A549 (cell line): ENCODE measurements around the gene CDKN1A. TPM values are rescaled to one million over a fixed set of nuclear protein-coding genes. Genes with fewer than 3 reads are reported as not detected.

Experiments used
- ATAC-seq, 2 experiments: fragments of 200-7000 bp in 1 of 2; fragments of >200 bp in 1 of 2; cut with Nextera tagmentation in 1 of 2; cut with Tn5 transposase in 1 of 2; 3 replicates each; pipeline versions ENCODE4 v1.8.0 to v1.9.1; 2018 to 2020; ENCODE audit warnings: mild to moderate bottlenecking in 1 of 2, moderate library complexity in 1 of 2
- CTCF ChIA-PET: fragments of 300-600 bp; sonication (Branson Sonifier 250); formaldehyde crosslinking; extraction: SDS; loops from one replicate; lab custom pipeline; 2021; ENCODE audit warnings: antibody characterized with exemption, inconsistent platforms; lab: Yijun Ruan, JAX
- POLR2A ChIA-PET: fragments of 350-600 bp; formaldehyde crosslinking; extraction: SDS; loops from one replicate; lab custom pipeline; 2021; ENCODE audit warnings: antibody characterized with exemption, inconsistent platforms; lab: Yijun Ruan, JAX
- DNase-seq, 2 experiments: peaks; one replicate each; pipeline versions ENCODE4 v3.0.0 to v3.0.0-alpha.2; 2011 to 2016; ENCODE audit warnings: low read depth in 1 of 2, low spot score in 1 of 2
- FAIRE-seq: peaks from 2 replicates; lab custom pipeline; 2011; peaks lifted over from hg19 to GRCh38; lab: Jason Lieb, UNC
- H3K27ac ChIP-seq, 2 experiments: fragments of >200 bp; sonication (Bioruptor Twin); formaldehyde crosslinking; 3 replicates each; pipeline ENCODE4 v1.5.1; 2016 to 2017
- H3K4me1 ChIP-seq: fragments of >200 bp; sonication (Bioruptor Twin); formaldehyde crosslinking; 3 replicates; pipeline ENCODE4 v1.6.1; 2016
- H3K4me2 ChIP-seq: fragments of >200 bp; sonication (Bioruptor Twin); formaldehyde crosslinking; 3 replicates; pipeline ENCODE4 v1.6.1; 2016
- H3K4me3 ChIP-seq: fragments of >200 bp; sonication (Bioruptor Twin); formaldehyde crosslinking; 3 replicates; pipeline ENCODE4 v1.5.1; 2016
- H3K9me3 ChIP-seq: fragments of >200 bp; sonication (Bioruptor Twin); formaldehyde crosslinking; 3 replicates; pipeline ENCODE4 v1.6.1; 2016
- CBX8 ChIP-seq: fragments of 200-600 bp; sonication (generic); IDR thresholded peaks from 2 replicates; pipeline ENCODE4 v1.6.1; 2016
- CEBPB ChIP-seq, 2 experiments: fragments of >200 bp in 1 of 2; sonication (Bioruptor Twin) in 1 of 2; formaldehyde crosslinking in 1 of 2; IDR thresholded peaks; 2 replicates each; pipeline ENCODE4 v1.6.1; 2012 to 2016
- CHD2 ChIP-seq: fragments of 150-350 bp; IDR thresholded peaks from 2 replicates; pipeline ENCODE4 v1.6.1; 2014; ENCODE audit warnings: low read length; ENCODE audit not compliant: partially characterized antibody
- CHD4 ChIP-seq: fragments of 200-600 bp; sonication (generic); IDR thresholded peaks from 2 replicates; pipeline ENCODE4 v1.6.1; 2016; ENCODE audit warnings: antibody characterized with exemption, mild to moderate bottlenecking, borderline replicate concordance
- EHF ChIP-seq: fragments of 250-450 bp; sonication (Bioruptor Pico); IDR thresholded peaks from 2 replicates; pipeline ENCODE4 v1.5.0; 2020; ENCODE audit warnings: mild to moderate bottlenecking
- EHMT2 ChIP-seq: fragments of 200-600 bp; sonication (generic); IDR thresholded peaks from 2 replicates; pipeline ENCODE4 v1.6.1; 2016; ENCODE audit warnings: antibody characterized with exemption, low read depth, mild to moderate bottlenecking, moderate library complexity
- EP300 ChIP-seq, 2 experiments: fragments of >200 bp; sonication (Bioruptor Twin); formaldehyde crosslinking; IDR thresholded peaks; 2 replicates in 1 of 2; 3 replicates in 1 of 2; pipeline ENCODE4 v1.6.1; 2016 to 2017
- FOSL2 ChIP-seq, 2 experiments: fragments of 450-650 bp in 1 of 2; fragments of >200 bp in 1 of 2; sonication (Bioruptor Twin) in 1 of 2; formaldehyde crosslinking; IDR thresholded peaks; 2 replicates each; pipeline versions ENCODE4 v1.5.0 to v1.6.1; 2016 to 2020; ENCODE audit warnings: mild to moderate bottlenecking in 1 of 2, moderate library complexity in 1 of 2
- GATA3 ChIP-seq: IDR thresholded peaks from 2 replicates; pipeline ENCODE4 v1.6.1; 2012; ENCODE audit warnings: borderline replicate concordance
- HEYL ChIP-seq: fragments of 250-450 bp; sonication (Bioruptor Pico); IDR thresholded peaks from 2 replicates; pipeline ENCODE4 v1.8.0; 2021; ENCODE audit warnings: mild to moderate bottlenecking, moderate library complexity
- MAFK ChIP-seq: fragments of 450-650 bp; IDR thresholded peaks from 2 replicates; pipeline ENCODE4 v1.6.1; 2014; ENCODE audit not compliant: partially characterized antibody
- SREBF2 ChIP-seq: fragments of 450-650 bp; IDR thresholded peaks from 2 replicates; pipeline ENCODE4 v1.6.1; 2014; ENCODE audit warnings: mild to moderate bottlenecking, moderate library complexity
- TFCP2L1 ChIP-seq: fragments of 250-450 bp; sonication (Bioruptor Pico); IDR thresholded peaks from 2 replicates; pipeline ENCODE4 v1.5.0; 2021; ENCODE audit warnings: mild to moderate bottlenecking
- WGBS: methylation state at CpG from one replicate; pipeline ENCODE4 v1.1.6; 2017; ENCODE audit errors: missing lambda C conversion rate; 5-methylcytosine and 5-hydroxymethylcytosine counted together
- polyA plus RNA-seq, 4 experiments: library from polyadenylated mRNA; depleted of rRNA in 3 of 4; stranded (reverse); fragments of >200 nt; fragmentation: RNase III in 1 of 4; extraction: RNeasy Plus Mini Kit Qiagen cat#74134 plus additional on column Dnase treatment in 1 of 4; gene quantifications; 2 replicates in 3 of 4; 3 replicates in 1 of 4; pipeline ENCODE4 v1.2.3, GENCODE V29; 2011 to 2017
- TF ChIP-seq, protein P1 (sequence below): IDR thresholded peaks from 2 replicates; pipeline ENCODE4 v1.6.1; 2012; ENCODE audit warnings: low read depth, borderline replicate concordance
- TF ChIP-seq, protein P2 (sequence below): fragments of 200-600 bp; sonication (generic); IDR thresholded peaks from 2 replicates; pipeline ENCODE4 v1.6.1; 2016; ENCODE audit warnings: antibody characterized with exemption, mild to moderate bottlenecking, moderate library complexity
- TF ChIP-seq, protein P3 (sequence below): fragments of 250-450 bp; sonication (Bioruptor Pico); IDR thresholded peaks from 2 replicates; pipeline ENCODE4 v1.5.0; 2020; ENCODE audit warnings: low read depth, mild to moderate bottlenecking, moderate library complexity
- TF ChIP-seq, protein P4 (sequence below): fragments of >200 bp; sonication (Bioruptor Twin); formaldehyde crosslinking; IDR thresholded peaks from 2 replicates; pipeline ENCODE4 v1.6.1; 2016
- TF ChIP-seq, protein P5 (sequence below): IDR thresholded peaks from 2 replicates; pipeline ENCODE4 v1.6.1; 2012
- TF ChIP-seq, protein P6 (sequence below): fragments of 150-350 bp; IDR thresholded peaks from 2 replicates; pipeline ENCODE4 v1.6.1; 2014; ENCODE audit warnings: low read depth, mild to moderate bottlenecking, low read length

CDKN1A gene
- polyA plus RNA-seq, 2 of the 4 experiments (the other 2 are of a cell fraction) = 130 to 183 TPM

DNA sequence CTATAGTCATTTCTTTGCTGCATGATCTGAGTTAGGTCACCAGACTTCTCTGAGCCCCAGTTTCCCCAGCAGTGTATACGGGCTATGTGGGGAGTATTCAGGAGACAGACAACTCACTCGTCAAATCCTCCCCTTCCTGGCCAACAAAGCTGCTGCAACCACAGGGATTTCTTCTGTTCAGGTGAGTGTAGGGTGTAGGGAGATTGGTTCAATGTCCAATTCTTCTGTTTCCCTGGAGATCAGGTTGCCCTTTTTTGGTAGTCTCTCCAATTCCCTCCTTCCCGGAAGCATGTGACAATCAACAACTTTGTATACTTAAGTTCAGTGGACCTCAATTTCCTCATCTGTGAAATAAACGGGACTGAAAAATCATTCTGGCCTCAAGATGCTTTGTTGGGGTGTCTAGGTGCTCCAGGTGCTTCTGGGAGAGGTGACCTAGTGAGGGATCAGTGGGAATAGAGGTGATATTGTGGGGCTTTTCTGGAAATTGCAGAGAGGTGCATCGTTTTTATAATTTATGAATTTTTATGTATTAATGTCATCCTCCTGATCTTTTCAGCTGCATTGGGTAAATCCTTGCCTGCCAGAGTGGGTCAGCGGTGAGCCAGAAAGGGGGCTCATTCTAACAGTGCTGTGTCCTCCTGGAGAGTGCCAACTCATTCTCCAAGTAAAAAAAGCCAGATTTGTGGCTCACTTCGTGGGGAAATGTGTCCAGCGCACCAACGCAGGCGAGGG, 594 bp upstream of the CDKN1A start:
- FAIRE-seq (no peak), DNase-seq (no peak), ATAC-seq (peak in 1 of 2 experiments; percentile 6; a peak in 1 of 6 replicates)
- ChIA-PET CTCF (interaction anchor here (0.9 to 13.6 kb wide), 6 partner anchors 18 to 61 kb away, joined by 3 to 123 read pairs (median 4); no protein-coding TSS in a partner anchor), POLR2A (interaction anchor here (0.6 to 2.9 kb wide), 15 partner anchors 10 to 255 kb away, joined by 3 to 35 read pairs (median 4); no protein-coding TSS in a partner anchor)
- no peaks in the 10 kb centered on the region for H3K9me3 ChIP-seq
- H3K4me2 ChIP-seq = peak overlapping the region; percentile 93
- WGBS = 24% methylated on average over 10 of the region's 10 CpGs
- TF ChIP-seq MAFK (peak; percentile 11), CBX8 (no peak)
- H3K4me3 ChIP-seq = peak overlapping the region; percentile 29; the same call in 2 of the 3 replicates
- peaks cover 43% of the 10 kb centered on the region for H3K4me1 ChIP-seq
- peak overlapping the region; percentile 78 to 94 for H3K27ac ChIP-seq

DNA sequence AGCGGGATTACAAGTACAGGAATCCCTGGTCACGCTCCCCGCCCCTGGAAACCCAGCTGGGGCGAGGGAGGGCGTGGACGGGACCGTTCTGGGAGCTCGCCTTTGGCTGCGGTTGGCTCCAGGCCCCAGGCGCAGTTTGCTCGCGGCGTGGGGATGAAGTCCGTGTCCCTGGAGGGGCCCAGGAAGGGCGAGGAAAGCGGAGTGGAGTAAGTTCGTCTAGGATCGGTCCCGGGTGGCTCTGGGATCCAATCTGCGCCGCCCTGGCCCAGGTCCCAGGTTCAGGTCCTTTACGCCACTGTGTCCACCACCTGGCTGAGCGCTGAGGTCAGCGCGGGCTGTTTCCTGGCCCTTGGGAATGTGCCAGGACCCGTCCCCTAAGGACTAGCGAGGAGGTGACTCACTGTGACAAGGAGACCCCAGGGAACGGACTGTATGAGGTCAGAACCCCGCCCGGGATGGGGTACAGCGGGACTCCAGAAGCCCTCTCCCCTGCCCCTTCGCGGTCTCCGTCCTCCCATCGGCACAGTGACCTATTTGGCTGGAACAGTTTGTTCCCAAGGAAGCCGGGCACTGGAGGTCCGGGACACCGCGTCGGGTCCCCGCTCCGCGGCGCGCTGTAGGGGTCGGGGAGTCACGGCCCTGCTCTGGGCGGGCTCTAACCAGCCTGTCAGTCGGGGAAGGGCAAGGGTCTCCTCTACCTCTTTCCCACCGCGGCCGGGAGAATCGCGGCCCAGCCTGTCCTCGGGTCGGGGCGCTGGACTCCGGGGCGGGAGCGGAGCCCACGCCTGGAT, 724 bp downstream of the CDKN1A start:
- CTCF ChIA-PET = interaction anchor here (0.7 to 13.6 kb wide), 13 partner anchors 16 to 188 kb away, joined by 3 to 123 read pairs (median 4); no protein-coding TSS in a partner anchor
- Histone ChIP-seq H3K4me1 (peaks cover 54% of the 10 kb centered on the region), H3K27ac (peak overlapping the region; percentile 86 to 94), H3K4me3 (peak overlapping the region; percentile 86), H3K9me3 (no peaks in the 10 kb centered on the region), H3K4me2 (peak overlapping the region; percentile 81)
- DNase-seq (peak in 1 of 2 experiments; percentile 55), ATAC-seq (peak; percentile 41 to 57), FAIRE-seq (no peak)
- TF ChIP-seq, protein P1, sequence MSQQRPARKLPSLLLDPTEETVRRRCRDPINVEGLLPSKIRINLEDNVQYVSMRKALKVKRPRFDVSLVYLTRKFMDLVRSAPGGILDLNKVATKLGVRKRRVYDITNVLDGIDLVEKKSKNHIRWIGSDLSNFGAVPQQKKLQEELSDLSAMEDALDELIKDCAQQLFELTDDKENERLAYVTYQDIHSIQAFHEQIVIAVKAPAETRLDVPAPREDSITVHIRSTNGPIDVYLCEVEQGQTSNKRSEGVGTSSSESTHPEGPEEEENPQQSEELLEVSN = 0 out of 2 replicates have a peak, but pooled peaks have one; percentile 9
- TF ChIP-seq FOSL2 (IDR thresholded peaks at IDR 0.05) (no peak), FOSL2 (CRISPR knock-in tag; IDR thresholded peaks at IDR 0.05) (peak; percentile 39), EHF (no peak), TFCP2L1 (CRISPR knock-in tag) (no peak), EHMT2 (no peak), SREBF2 (no peak), CHD2 (no peak), CHD4 (no peak), CEBPB (IDR thresholded peaks at IDR 0.05) (no peak), HEYL (CRISPR knock-in tag) (no peak), GATA3 (no peak), EP300 (IDR thresholded peaks at IDR 0.05) (no peak)
- TF ChIP-seq, protein P2, sequence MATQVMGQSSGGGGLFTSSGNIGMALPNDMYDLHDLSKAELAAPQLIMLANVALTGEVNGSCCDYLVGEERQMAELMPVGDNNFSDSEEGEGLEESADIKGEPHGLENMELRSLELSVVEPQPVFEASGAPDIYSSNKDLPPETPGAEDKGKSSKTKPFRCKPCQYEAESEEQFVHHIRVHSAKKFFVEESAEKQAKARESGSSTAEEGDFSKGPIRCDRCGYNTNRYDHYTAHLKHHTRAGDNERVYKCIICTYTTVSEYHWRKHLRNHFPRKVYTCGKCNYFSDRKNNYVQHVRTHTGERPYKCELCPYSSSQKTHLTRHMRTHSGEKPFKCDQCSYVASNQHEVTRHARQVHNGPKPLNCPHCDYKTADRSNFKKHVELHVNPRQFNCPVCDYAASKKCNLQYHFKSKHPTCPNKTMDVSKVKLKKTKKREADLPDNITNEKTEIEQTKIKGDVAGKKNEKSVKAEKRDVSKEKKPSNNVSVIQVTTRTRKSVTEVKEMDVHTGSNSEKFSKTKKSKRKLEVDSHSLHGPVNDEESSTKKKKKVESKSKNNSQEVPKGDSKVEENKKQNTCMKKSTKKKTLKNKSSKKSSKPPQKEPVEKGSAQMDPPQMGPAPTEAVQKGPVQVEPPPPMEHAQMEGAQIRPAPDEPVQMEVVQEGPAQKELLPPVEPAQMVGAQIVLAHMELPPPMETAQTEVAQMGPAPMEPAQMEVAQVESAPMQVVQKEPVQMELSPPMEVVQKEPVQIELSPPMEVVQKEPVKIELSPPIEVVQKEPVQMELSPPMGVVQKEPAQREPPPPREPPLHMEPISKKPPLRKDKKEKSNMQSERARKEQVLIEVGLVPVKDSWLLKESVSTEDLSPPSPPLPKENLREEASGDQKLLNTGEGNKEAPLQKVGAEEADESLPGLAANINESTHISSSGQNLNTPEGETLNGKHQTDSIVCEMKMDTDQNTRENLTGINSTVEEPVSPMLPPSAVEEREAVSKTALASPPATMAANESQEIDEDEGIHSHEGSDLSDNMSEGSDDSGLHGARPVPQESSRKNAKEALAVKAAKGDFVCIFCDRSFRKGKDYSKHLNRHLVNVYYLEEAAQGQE = no peak
- TF ChIP-seq, protein P3, sequence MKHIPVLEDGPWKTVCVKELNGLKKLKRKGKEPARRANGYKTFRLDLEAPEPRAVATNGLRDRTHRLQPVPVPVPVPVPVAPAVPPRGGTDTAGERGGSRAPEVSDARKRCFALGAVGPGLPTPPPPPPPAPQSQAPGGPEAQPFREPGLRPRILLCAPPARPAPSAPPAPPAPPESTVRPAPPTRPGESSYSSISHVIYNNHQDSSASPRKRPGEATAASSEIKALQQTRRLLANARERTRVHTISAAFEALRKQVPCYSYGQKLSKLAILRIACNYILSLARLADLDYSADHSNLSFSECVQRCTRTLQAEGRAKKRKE (CRISPR knock-in tag) = no peak
- TF ChIP-seq, protein P4, sequence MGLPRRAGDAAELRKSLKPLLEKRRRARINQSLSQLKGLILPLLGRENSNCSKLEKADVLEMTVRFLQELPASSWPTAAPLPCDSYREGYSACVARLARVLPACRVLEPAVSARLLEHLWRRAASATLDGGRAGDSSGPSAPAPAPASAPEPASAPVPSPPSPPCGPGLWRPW = no peak
- TF ChIP-seq, protein P5, sequence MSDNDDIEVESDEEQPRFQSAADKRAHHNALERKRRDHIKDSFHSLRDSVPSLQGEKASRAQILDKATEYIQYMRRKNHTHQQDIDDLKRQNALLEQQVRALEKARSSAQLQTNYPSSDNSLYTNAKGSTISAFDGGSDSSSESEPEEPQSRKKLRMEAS = no peak
- TF ChIP-seq, protein P6, sequence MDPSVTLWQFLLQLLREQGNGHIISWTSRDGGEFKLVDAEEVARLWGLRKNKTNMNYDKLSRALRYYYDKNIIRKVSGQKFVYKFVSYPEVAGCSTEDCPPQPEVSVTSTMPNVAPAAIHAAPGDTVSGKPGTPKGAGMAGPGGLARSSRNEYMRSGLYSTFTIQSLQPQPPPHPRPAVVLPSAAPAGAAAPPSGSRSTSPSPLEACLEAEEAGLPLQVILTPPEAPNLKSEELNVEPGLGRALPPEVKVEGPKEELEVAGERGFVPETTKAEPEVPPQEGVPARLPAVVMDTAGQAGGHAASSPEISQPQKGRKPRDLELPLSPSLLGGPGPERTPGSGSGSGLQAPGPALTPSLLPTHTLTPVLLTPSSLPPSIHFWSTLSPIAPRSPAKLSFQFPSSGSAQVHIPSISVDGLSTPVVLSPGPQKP = no peak
- WGBS = 0% methylated on average over 10 of the region's 61 CpGs
- POLR2A ChIA-PET = interaction anchor here (0.6 to 2.9 kb wide), 10 partner anchors 9 to 256 kb away, joined by 3 to 35 read pairs (median 6); no protein-coding TSS in a partner anchor
